Memory B cell (primary cell): Measurements from ENCODE around the gene PGAP2.
"Not testable (repeated sequence)": the region's sequence is repeated elsewhere in the genome, so short reads cannot be mapped to it uniquely, and the experiment has no call there.

Experiments used
- ATAC-seq: fragments of 150-1000 bp; cut with Tn5 transposase; 2 replicates; pipeline ENCODE4 v1.10.0; 2021; ENCODE audit warnings: low read depth, mild to moderate bottlenecking, moderate library complexity
- DNase-seq, 2 donors: peaks; one replicate each; pipeline ENCODE4 v3.0.0; 2022; ENCODE audit warnings: low spot score in 2 of 2
- H3K27ac Mint-ChIP-seq: one replicate; pipeline ENCODE4 v1.8.0; 2022; ENCODE audit warnings: mild to moderate bottlenecking, moderate library complexity, mixed read lengths
- H3K27me3 Mint-ChIP-seq: one replicate; pipeline ENCODE4 v1.8.0; 2022; ENCODE audit warnings: mixed read lengths
- H3K36me3 Mint-ChIP-seq: one replicate; pipeline ENCODE4 v1.8.0; 2022; ENCODE audit warnings: mild to moderate bottlenecking, mixed read lengths
- H3K4me1 Mint-ChIP-seq: one replicate; pipeline ENCODE4 v1.8.0; 2022; ENCODE audit warnings: mixed read lengths
- H3K4me3 Mint-ChIP-seq: one replicate; pipeline ENCODE4 v1.8.0; 2022; ENCODE audit warnings: mild to moderate bottlenecking, moderate library complexity, mixed read lengths
- H3K9me3 Mint-ChIP-seq: one replicate; pipeline ENCODE4 v1.8.0; 2022; ENCODE audit warnings: mixed read lengths

Gene PGAP2

DNA sequence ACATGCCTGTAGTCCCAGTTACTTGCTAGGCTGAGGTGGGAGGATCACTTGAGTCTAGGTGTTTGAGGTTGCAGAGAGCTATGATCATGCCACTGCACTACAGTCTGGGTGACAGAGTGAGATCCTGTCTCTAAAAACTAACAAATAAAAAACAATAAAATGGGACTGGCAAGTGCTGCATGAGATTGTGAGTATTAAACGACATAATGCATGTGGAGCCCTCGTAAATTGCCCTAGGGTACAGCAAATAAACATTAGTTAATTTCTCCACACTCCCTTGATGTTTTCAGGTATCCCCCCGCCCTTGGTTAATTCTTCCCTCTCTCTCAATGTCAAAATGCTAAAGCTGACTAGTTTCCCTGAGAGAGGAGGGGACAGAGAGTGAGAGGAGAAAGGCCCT is 37.3 kb downstream of the PGAP2 start:
- no peaks in the 10 kb centered on the region for H3K27me3 Mint-ChIP-seq
- H3K27ac Mint-ChIP-seq = no peak overlapping the region
- H3K4me3 Mint-ChIP-seq = no peak overlapping the region
- no peaks in the 10 kb centered on the region for H3K9me3 Mint-ChIP-seq
- no peak for ATAC-seq
- no peaks in the 10 kb centered on the region for H3K36me3 Mint-ChIP-seq
- DNase-seq = no peak
- peaks cover 10% of the 10 kb centered on the region for H3K4me1 Mint-ChIP-seq

DNA sequence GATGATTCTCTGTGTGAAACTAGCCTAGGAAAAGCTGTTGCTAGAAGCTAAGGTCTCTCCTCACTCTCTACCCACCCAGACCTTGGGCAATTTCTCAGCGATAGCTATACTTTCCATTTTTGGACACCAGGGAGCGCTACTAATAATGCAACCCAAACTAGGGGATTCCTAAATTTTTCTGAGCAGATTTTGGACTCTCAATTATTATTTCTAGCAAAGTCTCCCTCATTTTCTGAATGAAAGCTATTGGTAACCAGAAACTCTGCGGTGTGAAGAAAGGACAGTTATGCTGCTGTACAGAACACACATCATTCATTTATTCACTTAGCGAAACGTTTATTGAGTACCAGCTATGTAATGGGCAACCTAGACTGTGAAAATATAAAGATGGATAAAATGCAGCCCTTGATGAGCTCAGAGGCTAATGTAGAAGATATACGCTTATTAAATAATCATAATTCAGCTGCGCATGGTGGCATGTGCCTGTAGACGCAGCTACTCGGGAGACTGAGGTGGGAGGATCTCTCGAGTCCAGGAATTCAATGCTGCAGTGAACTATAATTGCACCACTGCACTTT is 41.0 kb downstream of the PGAP2 start:
- Mint-ChIP-seq H3K9me3 (no peaks in the 10 kb centered on the region), H3K4me3 (no peak overlapping the region), H3K27me3 (no peaks in the 10 kb centered on the region), H3K27ac (peak overlapping the region; percentile 51), H3K36me3 (no peaks in the 10 kb centered on the region), H3K4me1 (peaks cover 17% of the 10 kb centered on the region)
- peak; percentile 63 to 73 for DNase-seq
- peak; percentile 74 for ATAC-seq

DNA sequence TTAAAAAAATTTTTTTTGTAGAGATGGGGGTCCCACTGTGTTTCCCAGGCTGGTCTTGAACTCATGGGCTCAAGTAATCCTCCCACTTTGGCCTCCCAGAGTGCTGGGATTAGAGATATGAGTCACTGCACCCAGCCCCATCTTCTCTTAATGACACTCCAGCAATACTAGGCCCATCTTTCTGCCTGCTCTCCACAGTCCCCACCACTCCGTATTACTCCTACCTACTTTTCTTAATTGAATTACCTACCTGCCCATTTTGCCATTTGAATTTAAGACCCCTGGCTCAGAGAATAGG is 45.1 kb downstream of the PGAP2 start:
- H3K27ac Mint-ChIP-seq = peak overlapping the region; percentile 99

DNA sequence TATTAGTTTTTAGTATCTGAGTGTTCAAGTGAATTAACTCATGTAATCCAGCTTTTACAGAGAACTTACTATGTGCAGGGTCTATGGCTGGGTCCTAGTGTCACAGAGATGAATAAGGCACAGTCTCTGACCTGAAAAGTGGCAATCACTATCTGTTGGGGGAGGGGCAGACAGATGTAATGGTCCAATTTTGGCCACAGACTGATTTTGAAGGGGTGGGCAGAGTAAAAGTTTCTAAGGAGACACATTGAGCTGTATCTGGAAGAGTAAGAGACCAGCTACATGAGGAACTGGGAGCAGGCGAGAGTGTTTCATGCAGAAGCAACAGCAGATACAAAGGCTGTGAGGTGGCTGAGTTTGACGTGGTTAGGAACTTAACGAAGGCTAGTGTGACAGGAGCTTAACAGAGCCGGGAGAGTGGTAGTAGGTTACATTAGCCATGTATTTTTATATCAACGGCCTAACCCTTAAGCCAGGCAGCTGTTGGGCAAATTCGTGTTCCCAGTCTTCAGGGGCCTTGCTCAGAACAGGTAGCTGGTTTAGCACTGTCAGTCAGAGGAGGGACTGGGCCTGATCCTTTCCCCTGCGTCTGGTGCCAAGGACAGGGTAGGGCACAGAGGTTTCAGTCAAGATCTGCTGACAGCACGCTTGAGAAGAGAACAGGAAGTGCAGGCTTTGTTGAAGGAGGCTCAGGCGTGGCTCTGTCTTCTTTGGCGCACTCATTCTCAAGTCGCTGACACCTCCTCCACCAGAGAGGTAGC is 45.7 kb downstream of the PGAP2 start:
- peak overlapping the region; percentile 87 for H3K4me3 Mint-ChIP-seq
- H3K9me3 Mint-ChIP-seq = no peaks in the 10 kb centered on the region
- no peaks in the 10 kb centered on the region for H3K27me3 Mint-ChIP-seq
- peaks cover 43% of the 10 kb centered on the region for H3K4me1 Mint-ChIP-seq
- H3K36me3 Mint-ChIP-seq = no peaks in the 10 kb centered on the region
- H3K27ac Mint-ChIP-seq = peak overlapping the region; percentile 99
- DNase-seq (peak; percentile 72 to 81), ATAC-seq (peak; percentile 75)

More for the DNA sequence above, 45.1 kb downstream of the PGAP2 start:
- no peaks in the 10 kb centered on the region for H3K9me3 Mint-ChIP-seq
- H3K4me1 Mint-ChIP-seq = peaks cover 41% of the 10 kb centered on the region
- ATAC-seq (no peak), DNase-seq (no peak)
- H3K36me3 Mint-ChIP-seq = no peaks in the 10 kb centered on the region
- H3K4me3 Mint-ChIP-seq = no peak overlapping the region
- H3K27me3 Mint-ChIP-seq = no peaks in the 10 kb centered on the region

DNA sequence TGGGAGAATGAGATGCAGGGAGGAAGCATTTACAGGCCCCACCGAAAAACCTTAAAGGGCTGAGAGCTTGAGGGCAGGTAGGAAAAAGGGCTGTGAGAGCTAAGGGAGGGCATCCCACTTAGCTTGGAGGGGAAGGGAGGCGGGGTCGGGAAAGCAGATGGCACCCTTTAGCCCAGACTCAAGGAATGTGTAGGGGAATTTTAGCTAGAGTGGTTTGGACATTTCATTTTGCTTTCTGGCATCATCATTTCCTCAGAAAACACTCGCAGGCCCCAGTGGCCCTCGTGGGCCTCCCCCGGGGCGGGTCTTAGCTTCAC is 46.3 kb downstream of the PGAP2 start:
- no peaks in the 10 kb centered on the region for H3K36me3 Mint-ChIP-seq
- peak overlapping the region; percentile 87 for H3K4me3 Mint-ChIP-seq
- DNase-seq (no peak), ATAC-seq (no peak)
- H3K9me3 Mint-ChIP-seq = no peaks in the 10 kb centered on the region
- H3K27ac Mint-ChIP-seq = peak overlapping the region; percentile 99
- peaks cover 45% of the 10 kb centered on the region for H3K4me1 Mint-ChIP-seq
- H3K27me3 Mint-ChIP-seq = no peaks in the 10 kb centered on the region

DNA sequence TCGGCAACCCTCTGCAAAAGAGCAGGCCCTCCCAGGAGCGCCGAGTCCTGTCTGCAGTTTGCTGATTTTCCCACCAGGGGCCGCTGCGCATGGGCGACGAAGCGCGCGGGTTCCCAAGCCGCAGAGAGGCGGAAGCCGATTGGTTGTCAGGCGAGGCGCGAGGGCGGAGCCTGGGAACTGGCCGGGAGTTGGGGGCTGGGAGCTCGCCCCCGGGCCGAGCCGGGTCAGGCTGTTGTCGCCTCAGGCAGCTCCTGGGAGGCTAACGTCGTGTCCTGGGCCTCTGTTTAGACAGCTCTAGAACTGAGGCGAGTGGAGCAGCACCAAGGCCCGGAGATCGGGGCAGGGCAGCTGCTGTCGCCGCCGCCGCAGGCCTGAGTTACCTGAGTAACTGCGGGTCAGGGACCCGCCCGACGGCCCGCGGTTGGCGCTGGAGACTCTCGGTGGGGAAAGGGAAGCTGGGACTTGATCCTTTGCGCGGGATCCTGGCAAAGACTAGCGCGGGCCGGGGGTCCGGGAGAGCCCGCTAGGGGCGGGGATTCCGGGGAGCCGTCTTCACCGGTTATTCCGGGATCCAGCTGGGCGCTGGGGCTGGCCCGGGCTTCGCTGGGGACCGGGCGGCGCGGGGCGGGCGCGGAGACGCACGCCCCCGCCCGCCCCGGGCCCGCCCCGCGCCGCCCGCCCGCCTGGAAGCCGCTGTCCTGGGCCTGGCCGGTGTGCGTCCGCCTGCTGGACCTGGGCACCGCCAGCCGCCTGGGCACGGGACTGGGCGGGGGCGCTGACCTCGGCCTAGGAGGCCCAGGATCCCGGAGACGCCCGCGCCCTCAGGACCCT is 46.8 kb downstream of the PGAP2 start, which contains the start of gene STIM1:
Gene STIM1 (plus strand): TSS at position 688 of the 831 bp plus-strand sequence. CDS start 607 bp downstream, outside the sequence.
- no peaks in the 10 kb centered on the region for H3K36me3 Mint-ChIP-seq
- H3K27ac Mint-ChIP-seq = peak within 1 kb of the TSS; percentile 99
- H3K4me1 Mint-ChIP-seq = peaks cover 47% of the 10 kb centered on the region
- no peaks in the 10 kb centered on the region for H3K9me3 Mint-ChIP-seq
- no peaks in the 10 kb centered on the region for H3K27me3 Mint-ChIP-seq
- H3K4me3 Mint-ChIP-seq = peak within 1 kb of the TSS; percentile 98
- peak; percentile 66 for ATAC-seq
- peak; percentile 99 for DNase-seq

DNA sequence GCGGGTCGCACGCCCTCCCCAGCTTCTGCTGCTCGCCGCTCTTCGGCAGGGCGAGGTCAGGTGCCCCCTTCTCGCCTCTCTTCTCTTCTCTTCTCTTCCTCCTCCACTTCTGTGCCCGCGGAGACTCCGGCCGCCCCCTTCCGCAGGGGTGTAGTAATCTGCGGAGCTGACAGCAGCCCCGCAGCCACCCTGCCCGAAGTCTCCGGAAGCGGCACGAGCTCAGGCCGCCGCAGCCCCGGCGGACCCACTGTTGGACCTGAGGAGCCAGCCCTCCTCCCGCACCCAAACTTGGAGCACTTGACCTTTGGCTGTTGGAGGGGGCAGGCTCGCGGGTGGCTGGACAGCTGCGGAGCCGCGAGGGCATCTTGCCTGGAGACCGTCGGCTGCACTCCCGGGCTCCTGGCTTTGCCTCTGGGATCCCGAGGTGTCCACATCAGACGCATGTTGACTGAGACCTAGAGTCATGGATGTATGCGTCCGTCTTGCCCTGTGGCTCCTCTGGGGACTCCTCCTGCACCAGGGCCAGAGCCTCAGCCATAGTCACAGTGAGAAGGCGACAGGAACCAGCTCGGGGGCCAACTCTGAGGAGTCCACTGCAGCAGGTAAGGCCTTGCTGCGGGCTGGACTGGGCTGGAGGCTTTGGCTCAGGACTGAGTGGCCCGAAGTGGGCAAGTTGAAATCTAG is 47.6 kb downstream of the PGAP2 start:
- peak; percentile 4 for ATAC-seq

DNA sequence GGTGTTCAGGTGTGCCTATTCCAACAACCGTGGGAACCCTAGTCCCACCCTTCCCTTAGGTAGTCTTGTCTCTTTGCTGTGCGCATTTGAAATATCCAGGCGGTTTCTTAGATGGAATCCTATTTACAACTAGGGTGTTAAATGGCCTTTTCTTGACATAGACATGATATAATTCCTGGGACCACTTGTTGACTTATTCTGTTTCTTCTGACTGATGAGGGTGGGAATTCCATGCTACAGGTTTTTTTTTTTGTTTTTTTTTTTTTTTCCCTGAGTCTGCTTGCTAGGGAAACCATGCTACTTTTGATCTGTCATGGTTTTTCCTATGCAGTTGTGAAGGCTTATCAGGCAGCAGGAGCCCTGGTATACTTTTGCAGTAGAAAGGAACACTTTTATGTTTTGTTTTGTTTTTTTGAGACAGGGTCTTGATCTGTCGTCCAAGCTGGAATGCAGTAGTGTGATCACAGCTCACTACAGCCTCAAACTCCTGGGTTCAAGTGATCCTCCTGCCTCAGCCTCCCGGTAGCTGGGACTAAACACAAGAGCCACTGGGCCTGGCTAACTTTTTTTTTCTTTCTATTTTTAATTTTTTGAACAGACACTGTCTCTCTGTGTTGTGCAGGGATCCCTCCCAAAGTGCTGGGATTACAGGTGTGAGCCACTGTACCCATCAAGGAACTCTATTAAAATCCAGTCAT is 48.6 kb downstream of the PGAP2 start:
- ATAC-seq (no peak), DNase-seq (no peak)
- Mint-ChIP-seq H3K4me3 (peak overlapping the region; percentile 98), H3K4me1 (peaks cover 62% of the 10 kb centered on the region), H3K9me3 (no peaks in the 10 kb centered on the region), H3K36me3 (no peaks in the 10 kb centered on the region), H3K27me3 (no peaks in the 10 kb centered on the region), H3K27ac (peak overlapping the region; percentile 99)

More for the DNA sequence above, 47.6 kb downstream of the PGAP2 start:
- Mint-ChIP-seq H3K9me3 (no peaks in the 10 kb centered on the region), H3K27ac (peak overlapping the region; percentile 99), H3K27me3 (no peaks in the 10 kb centered on the region), H3K36me3 (no peaks in the 10 kb centered on the region), H3K4me3 (peak overlapping the region; percentile 98), H3K4me1 (peaks cover 55% of the 10 kb centered on the region)
- DNase-seq = peak in 1 of 2 donors; percentile 57

DNA sequence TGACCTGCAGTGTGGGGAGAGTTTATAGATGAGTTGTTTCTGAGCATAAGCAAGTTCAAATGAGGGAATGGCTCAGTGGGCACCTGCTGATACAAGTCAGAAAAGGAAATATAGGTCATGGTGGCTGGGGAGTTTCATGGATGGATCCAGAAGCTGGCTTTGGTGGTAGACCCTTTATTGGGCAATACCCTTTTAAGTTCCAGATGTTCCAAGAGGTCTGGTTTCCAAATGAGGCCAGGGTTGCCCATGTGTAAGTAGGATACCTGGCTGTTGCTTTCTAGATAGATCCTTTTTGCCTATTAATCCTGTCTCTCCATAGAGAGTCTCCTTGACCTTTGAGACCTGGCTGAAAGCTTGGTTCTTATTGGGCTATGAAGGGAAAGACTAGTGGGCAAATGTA is 49.3 kb downstream of the PGAP2 start:
- Mint-ChIP-seq H3K9me3 (no peaks in the 10 kb centered on the region), H3K27ac (no peak overlapping the region)

DNA sequence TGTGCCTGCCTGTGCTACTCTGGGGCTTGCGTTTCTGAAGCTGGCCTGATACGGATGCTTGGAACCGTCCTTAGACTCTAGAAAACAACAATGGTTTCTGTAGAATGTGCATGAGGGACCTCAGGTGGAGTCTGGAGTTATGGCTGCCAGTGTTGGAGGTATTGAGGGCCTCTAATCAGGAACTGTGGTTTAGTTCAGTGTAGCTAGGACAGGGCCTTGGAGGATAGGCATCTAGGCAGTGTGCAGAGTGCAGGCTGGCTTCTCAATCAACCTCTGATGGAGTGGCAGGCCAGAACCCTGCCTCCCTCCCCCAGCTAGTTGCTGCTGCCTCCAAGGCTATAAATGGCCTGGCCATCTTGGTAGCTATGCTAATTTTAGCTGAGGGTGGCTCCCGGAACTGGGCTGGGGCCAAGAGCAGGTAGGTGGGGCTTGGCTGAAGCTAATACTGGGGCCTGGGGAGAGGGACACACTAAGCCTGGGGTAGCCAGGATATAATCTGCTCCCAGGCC is 51.1 kb downstream of the PGAP2 start:
- Mint-ChIP-seq H3K27me3 (no peaks in the 10 kb centered on the region), H3K9me3 (no peaks in the 10 kb centered on the region), H3K4me3 (peak overlapping the region; percentile 50), H3K27ac (peak overlapping the region; percentile 28), H3K36me3 (no peaks in the 10 kb centered on the region), H3K4me1 (peaks cover 60% of the 10 kb centered on the region)
- DNase-seq (no peak), ATAC-seq (no peak)

More for the DNA sequence above, 49.3 kb downstream of the PGAP2 start:
- DNase-seq (no peak), ATAC-seq (no peak)
- peak overlapping the region; percentile 98 for H3K4me3 Mint-ChIP-seq
- H3K4me1 Mint-ChIP-seq = peaks cover 64% of the 10 kb centered on the region
- no peaks in the 10 kb centered on the region for H3K36me3 Mint-ChIP-seq
- H3K27me3 Mint-ChIP-seq = no peaks in the 10 kb centered on the region

DNA sequence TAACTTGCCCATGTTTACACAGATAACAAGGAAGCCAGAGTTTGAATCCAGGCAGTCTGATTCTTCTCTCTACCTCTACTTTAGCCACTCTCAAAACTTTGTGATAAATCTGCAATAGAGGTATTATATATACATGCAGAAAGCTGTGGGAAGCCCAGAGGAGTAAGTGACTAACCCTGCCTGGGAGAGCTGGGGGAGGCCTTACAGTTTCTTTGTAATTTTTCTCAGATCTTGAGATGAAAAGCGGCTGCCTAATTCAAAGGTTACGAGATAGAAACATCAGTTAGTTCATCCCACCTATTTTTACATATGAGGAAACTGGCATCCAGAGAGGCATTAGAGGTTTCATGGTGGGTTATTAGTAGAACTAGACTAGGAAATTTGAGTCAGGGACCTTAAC is 52.0 kb downstream of the PGAP2 start:
- DNase-seq = no peak
- peak overlapping the region; percentile 54 for H3K4me3 Mint-ChIP-seq
- H3K36me3 Mint-ChIP-seq = no peaks in the 10 kb centered on the region
- H3K27ac Mint-ChIP-seq = peak overlapping the region; percentile 62
- no peaks in the 10 kb centered on the region for H3K9me3 Mint-ChIP-seq
- peaks cover 67% of the 10 kb centered on the region for H3K4me1 Mint-ChIP-seq
- no peak for ATAC-seq
- H3K27me3 Mint-ChIP-seq = no peaks in the 10 kb centered on the region

DNA sequence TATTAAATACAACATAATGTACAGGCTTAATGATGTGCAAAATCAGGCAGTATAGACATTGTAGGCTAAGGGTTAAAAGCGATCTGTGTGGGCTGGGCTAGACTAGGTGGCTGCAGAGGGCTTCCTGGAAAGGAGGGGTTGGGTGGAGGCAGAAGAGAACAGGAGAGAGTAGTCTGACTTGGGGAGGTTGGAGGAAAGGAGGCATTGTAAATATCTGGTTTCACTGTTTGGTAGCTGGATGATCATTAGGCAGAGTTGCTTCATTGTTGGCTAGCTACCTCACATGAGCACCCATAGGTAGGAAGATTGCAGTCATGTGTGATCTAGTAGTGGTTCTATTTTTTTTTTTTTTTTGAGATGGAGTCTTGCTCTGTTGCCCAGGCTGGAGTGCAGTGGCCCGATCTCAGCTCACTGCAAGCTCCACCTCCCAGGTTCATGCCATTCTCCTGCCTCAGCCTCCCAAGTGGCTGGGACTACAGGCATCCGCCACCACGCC is 52.6 kb downstream of the PGAP2 start:
- DNase-seq, H3K9me3 Mint-ChIP-seq, H3K36me3 Mint-ChIP-seq, H3K27me3 Mint-ChIP-seq: not testable (repeated sequence)
- peaks cover 73% of the 10 kb centered on the region for H3K4me1 Mint-ChIP-seq
- H3K4me3 Mint-ChIP-seq = peak overlapping the region; percentile 54
- ATAC-seq = peak; percentile 51
- peak overlapping the region; percentile 62 for H3K27ac Mint-ChIP-seq

DNA sequence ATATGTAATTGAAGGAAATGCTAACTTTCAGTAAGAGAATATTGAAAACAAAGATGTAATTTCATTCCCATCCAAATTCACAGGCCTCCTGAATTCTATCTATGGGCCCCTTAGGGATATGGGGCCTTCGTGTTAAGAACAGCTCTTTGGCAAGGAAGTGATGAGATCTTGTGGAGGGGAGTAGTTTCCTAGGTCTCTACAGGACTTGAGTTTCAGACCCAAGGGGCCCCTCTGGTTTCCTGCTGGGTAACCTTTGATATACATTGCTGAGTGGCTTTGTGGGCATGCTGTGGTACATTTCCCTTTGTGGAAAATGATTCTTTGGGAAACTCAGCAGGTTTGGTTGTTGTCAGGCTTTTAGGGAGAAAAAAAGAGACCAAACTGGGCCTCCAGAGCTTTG is 53.3 kb downstream of the PGAP2 start:
- Mint-ChIP-seq H3K27me3 (no peaks in the 10 kb centered on the region), H3K9me3 (no peaks in the 10 kb centered on the region), H3K27ac (no peak overlapping the region), H3K4me1 (peaks cover 72% of the 10 kb centered on the region), H3K36me3 (no peaks in the 10 kb centered on the region), H3K4me3 (no peak overlapping the region)
- DNase-seq = no peak
- ATAC-seq = no peak
